GM12891 (cell line): ENCODE results near the gene MYL12B.
"Not testable (repeated sequence)": the region's sequence is repeated elsewhere in the genome, so short reads cannot be mapped to it uniquely, and the experiment has no call there.

Experiments
- DNase-seq: peaks from one replicate; pipeline ENCODE4 v3.0.0; 2011; ENCODE audit warnings: low spot score; ENCODE audit not compliant: insufficient read length
- FAIRE-seq: peaks from 2 replicates; lab custom pipeline; 2011; peaks lifted over from hg19 to GRCh38; lab: Jason Lieb, UNC
- PAX5 ChIP-seq: IDR thresholded peaks from 2 replicates; pipeline ENCODE4 v1.6.1; 2011; ENCODE audit warnings: low read length, moderate library complexity, mild to moderate bottlenecking; ENCODE audit not compliant: insufficient read depth, severe bottlenecking
- POLR2A ChIP-seq: IDR thresholded peaks from 2 replicates; pipeline ENCODE4 v1.6.1; 2011; ENCODE audit warnings: low read depth, low read length, control low read depth
- POLR2AphosphoS5 ChIP-seq: IDR thresholded peaks from 2 replicates; pipeline ENCODE4 v1.6.1; 2011; ENCODE audit warnings: low read depth, low read length, control low read depth
- POU2F2 ChIP-seq: IDR thresholded peaks from 2 replicates; pipeline ENCODE4 v1.6.1; 2011; ENCODE audit warnings: low read depth, mild to moderate bottlenecking, control low read depth, low read length, moderate library complexity
- SPI1 ChIP-seq: IDR thresholded peaks from 2 replicates; pipeline ENCODE4 v1.6.1; 2011; ENCODE audit warnings: low read depth, low read length, control low read depth
- TAF1 ChIP-seq: IDR thresholded peaks from 2 replicates; pipeline ENCODE4 v1.6.1; 2011; ENCODE audit warnings: low read depth, low read length, control low read depth

The MYL12B gene

GRCh38 chr18:3293196-3293951 is 31.4 kb downstream of the MYL12B start:
- DNase-seq (no peak), FAIRE-seq (no peak)
- no peak for TF ChIP-seq POU2F2
- no peak for TF ChIP-seq POLR2A
- TF ChIP-seq POLR2AphosphoS5 = no peak
- no peak for TF ChIP-seq PAX5
- no peak for TF ChIP-seq SPI1
- no peak for TF ChIP-seq TAF1

- TF ChIP-seq SPI1 = no peak
- TF ChIP-seq POLR2AphosphoS5 = no peak
- TF ChIP-seq TAF1 = no peak
- no peak for TF ChIP-seq POLR2A
- no peak for TF ChIP-seq POU2F2
- no peak for TF ChIP-seq PAX5
- FAIRE-seq (no peak), DNase-seq (no peak)
Measured at GRCh38 chr18:3294435-3295080, 32.6 kb downstream of the MYL12B start.

GRCh38 chr18:3297025-3297984 is 35.4 kb downstream of the MYL12B start:
- FAIRE-seq (peak; percentile 98), DNase-seq (peak; percentile 49)
- peak; percentile 43; the same call in 1 of the 2 replicates for TF ChIP-seq POU2F2
- TF ChIP-seq POLR2A = peak; percentile 88
- no peak for TF ChIP-seq SPI1
- TF ChIP-seq PAX5 = no peak
- TF ChIP-seq TAF1 = peak; percentile 86
- peak; percentile 76 for TF ChIP-seq POLR2AphosphoS5

GRCh38 chr18:3304832-3305231 is 42.9 kb downstream of the MYL12B start:
- FAIRE-seq = no peak
- TF ChIP-seq PAX5 = no peak
- TF ChIP-seq TAF1 = no peak
- no peak for TF ChIP-seq POU2F2
- no peak for TF ChIP-seq POLR2AphosphoS5
- no peak for TF ChIP-seq SPI1
- TF ChIP-seq POLR2A = no peak
- no peak for DNase-seq

- DNase-seq (no peak), FAIRE-seq (no peak)
- TF ChIP-seq POU2F2 (peak; percentile 45; the same call in 1 of the 2 replicates), POLR2AphosphoS5 (no peak)
Measured at GRCh38 chr18:3305354-3305762, 43.4 kb downstream of the MYL12B start.

- no peak for FAIRE-seq
- TF ChIP-seq PAX5 (no peak), POLR2A (no peak), SPI1 (no peak), TAF1 (no peak), POLR2AphosphoS5 (no peak), POU2F2 (no peak)
- DNase-seq = no peak
Measured at GRCh38 chr18:3305933-3306332, 44.0 kb downstream of the MYL12B start.

- DNase-seq = no peak
- TF ChIP-seq POU2F2 (no peak), PAX5 (no peak), SPI1 (no peak), POLR2A (no peak), POLR2AphosphoS5 (no peak), TAF1 (no peak)
- FAIRE-seq = no peak
Measured at GRCh38 chr18:3306391-3306790, 44.5 kb downstream of the MYL12B start.

GRCh38 chr18:3313685-3314084 is 51.8 kb downstream of the MYL12B start:
- TF ChIP-seq PAX5 (no peak), POU2F2 (no peak), POLR2A (no peak), TAF1 (no peak), POLR2AphosphoS5 (no peak), SPI1 (no peak)
- FAIRE-seq (no peak), DNase-seq (no peak)

GRCh38 chr18:3315344-3315743 is 53.4 kb downstream of the MYL12B start:
- not testable (repeated sequence) for DNase-seq, FAIRE-seq
